GM23338 (cell line): ENCODE results near the gene POLR3G. TPM values are rescaled to one million over a fixed set of nuclear protein-coding genes. Genes with fewer than 3 reads are reported as not detected.

Experiments used
- ATAC-seq: fragments of 200-7000 bp; cut with Tn5 transposase; 3 replicates; pipeline ENCODE4 v1.9.1; 2020
- DNase-seq: peaks from one replicate; pipeline ENCODE4 v3.0.0-alpha.2; 2015; ENCODE audit warnings: low spot score
- H2AFZ ChIP-seq: fragments of 200-600 bp; sonication (generic); 2 replicates; pipeline ENCODE4 v1.8.0; 2016; ENCODE audit warnings: antibody characterized with exemption, mild to moderate bottlenecking, moderate library complexity
- H3F3A ChIP-seq: fragments of 200-600 bp; sonication (generic); replicated peaks from 2 replicates; pipeline ENCODE4 v1.8.0; 2017; ENCODE audit warnings: antibody characterized with exemption, mixed run types, low read depth
- H3K27ac ChIP-seq: fragments of 200-600 bp; sonication (generic); 2 replicates; pipeline ENCODE4 v1.6.1; 2016; ENCODE audit warnings: low read depth
- H3K27me3 ChIP-seq: fragments of 200-600 bp; sonication (generic); 2 replicates; pipeline ENCODE4 v1.8.0; 2016; ENCODE audit warnings: mild to moderate bottlenecking, mixed run types, moderate library complexity; ENCODE audit not compliant: insufficient read depth
- H3K36me3 ChIP-seq: fragments of 200-600 bp; sonication (generic); 2 replicates; pipeline ENCODE4 v1.8.0; 2016; ENCODE audit warnings: mild to moderate bottlenecking; ENCODE audit not compliant: insufficient read depth
- H3K4me1 ChIP-seq: fragments of 200-600 bp; sonication (generic); 2 replicates; pipeline ENCODE4 v1.8.0; 2016; ENCODE audit warnings: mild to moderate bottlenecking, moderate library complexity; ENCODE audit not compliant: insufficient read depth
- H3K4me2 ChIP-seq: fragments of 200-600 bp; sonication (generic); 2 replicates; pipeline ENCODE4 v1.7.1; 2017; ENCODE audit warnings: mixed run types
- H3K4me3 ChIP-seq: fragments of 200-600 bp; sonication (generic); 2 replicates; pipeline ENCODE4 v1.6.1; 2016; ENCODE audit warnings: mixed run types
- H3K79me2 ChIP-seq: fragments of 200-600 bp; sonication (generic); replicated peaks from 2 replicates; pipeline ENCODE4 v1.8.0; 2017; ENCODE audit warnings: mild to moderate bottlenecking; ENCODE audit not compliant: insufficient read depth
- H3K9me2 ChIP-seq: fragments of 200-600 bp; sonication (generic); 2 replicates; pipeline ENCODE4 v1.8.0; 2017; ENCODE audit not compliant: insufficient read depth
- H4K20me1 ChIP-seq: fragments of 200-600 bp; sonication (generic); replicated peaks from 2 replicates; pipeline ENCODE4 v1.8.0; 2017; ENCODE audit warnings: mild to moderate bottlenecking; ENCODE audit not compliant: insufficient read depth
- H3K27ac Mint-ChIP-seq: 2 replicates; pipeline ENCODE4 v1.8.0; 2020; ENCODE audit warnings: inconsistent platforms, mild to moderate bottlenecking, moderate library complexity, mixed read lengths
- H3K27me3 Mint-ChIP-seq: 3 replicates; pipeline ENCODE4 v1.8.0; 2022; ENCODE audit warnings: low read depth, mild to moderate bottlenecking, moderate library complexity, mixed read lengths, inconsistent platforms; ENCODE audit not compliant: insufficient read depth, poor library complexity
- H3K36me3 Mint-ChIP-seq: 3 replicates; pipeline ENCODE4 v1.8.0; 2021; ENCODE audit warnings: low read depth, mild to moderate bottlenecking, inconsistent platforms, moderate library complexity, mixed read lengths
- H3K4me1 Mint-ChIP-seq: 3 replicates; pipeline ENCODE4 v1.8.0; 2020; ENCODE audit warnings: mild to moderate bottlenecking, inconsistent platforms, mixed read lengths
- H3K4me3 Mint-ChIP-seq: 3 replicates; pipeline ENCODE4 v1.8.0; 2021; ENCODE audit warnings: moderate library complexity, mild to moderate bottlenecking, inconsistent platforms, mixed read lengths
- H3K9me3 Mint-ChIP-seq: 3 replicates; pipeline ENCODE4 v1.8.0; 2020; ENCODE audit warnings: moderate library complexity, mild to moderate bottlenecking, inconsistent platforms, mixed read lengths
- CREB1 ChIP-seq: fragments of 250-450 bp; sonication (Bioruptor Pico); IDR thresholded peaks from 2 replicates; pipeline ENCODE4 v1.5.0; 2020; ENCODE audit warnings: low read depth, mild to moderate bottlenecking, moderate library complexity
- ETS1 ChIP-seq: IDR thresholded peaks from 2 replicates; pipeline ENCODE4 v1.6.1; 2016; ENCODE audit warnings: antibody characterized with exemption
- JUNB ChIP-seq: IDR thresholded peaks from one replicate; pipeline ENCODE4 v1.6.1; 2016; ENCODE audit warnings: antibody characterized with exemption; ENCODE audit not compliant: unreplicated experiment
- NANOG ChIP-seq: IDR thresholded peaks from 2 replicates; pipeline ENCODE4 v1.6.1; 2016; ENCODE audit warnings: antibody characterized with exemption, borderline replicate concordance
- STAT1 ChIP-seq: IDR thresholded peaks from one replicate; pipeline ENCODE4 v1.6.1; 2016; ENCODE audit warnings: antibody characterized with exemption; ENCODE audit not compliant: unreplicated experiment
- ZNF114 ChIP-seq: fragments of 250-450 bp; sonication (Bioruptor Pico); IDR thresholded peaks from 2 replicates; pipeline ENCODE4 v1.5.0; 2020; ENCODE audit warnings: mild to moderate bottlenecking, moderate library complexity
- ZNF331 ChIP-seq: fragments of 250-450 bp; sonication (Bioruptor Pico); IDR thresholded peaks from 2 replicates; pipeline ENCODE4 v1.5.0; 2020; ENCODE audit warnings: low read depth, mild to moderate bottlenecking, moderate library complexity
- polyA plus RNA-seq: library from polyadenylated mRNA; unstranded; fragments of >200 nt; fragmentation: Nextera tagmentation; extraction: Ambion mirVana; gene quantifications from 2 replicates; pipeline ENCODE4 v1.2.1, GENCODE V29; 2016
- total RNA-seq: library from RNA; depleted of rRNA; stranded (reverse); fragments of >200 nt; shearing (Covaris generic); gene quantifications from 2 replicates; pipeline ENCODE4 v1.2.3, GENCODE V29; 2014
- TF ChIP-seq, protein P1 (sequence below): fragments of 250-450 bp; sonication (Bioruptor Pico); IDR thresholded peaks from 2 replicates; pipeline ENCODE4 v1.5.0; 2020; ENCODE audit warnings: mild to moderate bottlenecking, moderate library complexity
- TF ChIP-seq, protein P2 (sequence below): IDR thresholded peaks from one replicate; pipeline ENCODE4 v1.6.1; 2018; ENCODE audit warnings: antibody characterized with exemption; ENCODE audit not compliant: unreplicated experiment

POLR3G gene
- total and polyA plus RNA-seq, 2 experiments from 2014 or later: 147 to 376 TPM

GRCh38 chr5:90506221-90506620 lies 31.6 kb downstream of the POLR3G start:
- Mint-ChIP-seq H3K4me1 (no peaks in the 10 kb centered on the region; the same call in 2 of the 3 replicates), H3K27ac (no peak overlapping the region), H3K36me3 (peaks cover 62% of the 10 kb centered on the region), H3K9me3 (no peaks in the 10 kb centered on the region), H3K27me3 (no peaks in the 10 kb centered on the region), H3K4me3 (no peak overlapping the region)
- DNase-seq (no peak), ATAC-seq (no peak)
- no peak overlapping the region for H3K4me2 ChIP-seq
- no peaks in the 10 kb centered on the region for H3K4me1 ChIP-seq
- no peaks in the 10 kb centered on the region for H3K27me3 ChIP-seq
- TF ChIP-seq, protein P1, sequence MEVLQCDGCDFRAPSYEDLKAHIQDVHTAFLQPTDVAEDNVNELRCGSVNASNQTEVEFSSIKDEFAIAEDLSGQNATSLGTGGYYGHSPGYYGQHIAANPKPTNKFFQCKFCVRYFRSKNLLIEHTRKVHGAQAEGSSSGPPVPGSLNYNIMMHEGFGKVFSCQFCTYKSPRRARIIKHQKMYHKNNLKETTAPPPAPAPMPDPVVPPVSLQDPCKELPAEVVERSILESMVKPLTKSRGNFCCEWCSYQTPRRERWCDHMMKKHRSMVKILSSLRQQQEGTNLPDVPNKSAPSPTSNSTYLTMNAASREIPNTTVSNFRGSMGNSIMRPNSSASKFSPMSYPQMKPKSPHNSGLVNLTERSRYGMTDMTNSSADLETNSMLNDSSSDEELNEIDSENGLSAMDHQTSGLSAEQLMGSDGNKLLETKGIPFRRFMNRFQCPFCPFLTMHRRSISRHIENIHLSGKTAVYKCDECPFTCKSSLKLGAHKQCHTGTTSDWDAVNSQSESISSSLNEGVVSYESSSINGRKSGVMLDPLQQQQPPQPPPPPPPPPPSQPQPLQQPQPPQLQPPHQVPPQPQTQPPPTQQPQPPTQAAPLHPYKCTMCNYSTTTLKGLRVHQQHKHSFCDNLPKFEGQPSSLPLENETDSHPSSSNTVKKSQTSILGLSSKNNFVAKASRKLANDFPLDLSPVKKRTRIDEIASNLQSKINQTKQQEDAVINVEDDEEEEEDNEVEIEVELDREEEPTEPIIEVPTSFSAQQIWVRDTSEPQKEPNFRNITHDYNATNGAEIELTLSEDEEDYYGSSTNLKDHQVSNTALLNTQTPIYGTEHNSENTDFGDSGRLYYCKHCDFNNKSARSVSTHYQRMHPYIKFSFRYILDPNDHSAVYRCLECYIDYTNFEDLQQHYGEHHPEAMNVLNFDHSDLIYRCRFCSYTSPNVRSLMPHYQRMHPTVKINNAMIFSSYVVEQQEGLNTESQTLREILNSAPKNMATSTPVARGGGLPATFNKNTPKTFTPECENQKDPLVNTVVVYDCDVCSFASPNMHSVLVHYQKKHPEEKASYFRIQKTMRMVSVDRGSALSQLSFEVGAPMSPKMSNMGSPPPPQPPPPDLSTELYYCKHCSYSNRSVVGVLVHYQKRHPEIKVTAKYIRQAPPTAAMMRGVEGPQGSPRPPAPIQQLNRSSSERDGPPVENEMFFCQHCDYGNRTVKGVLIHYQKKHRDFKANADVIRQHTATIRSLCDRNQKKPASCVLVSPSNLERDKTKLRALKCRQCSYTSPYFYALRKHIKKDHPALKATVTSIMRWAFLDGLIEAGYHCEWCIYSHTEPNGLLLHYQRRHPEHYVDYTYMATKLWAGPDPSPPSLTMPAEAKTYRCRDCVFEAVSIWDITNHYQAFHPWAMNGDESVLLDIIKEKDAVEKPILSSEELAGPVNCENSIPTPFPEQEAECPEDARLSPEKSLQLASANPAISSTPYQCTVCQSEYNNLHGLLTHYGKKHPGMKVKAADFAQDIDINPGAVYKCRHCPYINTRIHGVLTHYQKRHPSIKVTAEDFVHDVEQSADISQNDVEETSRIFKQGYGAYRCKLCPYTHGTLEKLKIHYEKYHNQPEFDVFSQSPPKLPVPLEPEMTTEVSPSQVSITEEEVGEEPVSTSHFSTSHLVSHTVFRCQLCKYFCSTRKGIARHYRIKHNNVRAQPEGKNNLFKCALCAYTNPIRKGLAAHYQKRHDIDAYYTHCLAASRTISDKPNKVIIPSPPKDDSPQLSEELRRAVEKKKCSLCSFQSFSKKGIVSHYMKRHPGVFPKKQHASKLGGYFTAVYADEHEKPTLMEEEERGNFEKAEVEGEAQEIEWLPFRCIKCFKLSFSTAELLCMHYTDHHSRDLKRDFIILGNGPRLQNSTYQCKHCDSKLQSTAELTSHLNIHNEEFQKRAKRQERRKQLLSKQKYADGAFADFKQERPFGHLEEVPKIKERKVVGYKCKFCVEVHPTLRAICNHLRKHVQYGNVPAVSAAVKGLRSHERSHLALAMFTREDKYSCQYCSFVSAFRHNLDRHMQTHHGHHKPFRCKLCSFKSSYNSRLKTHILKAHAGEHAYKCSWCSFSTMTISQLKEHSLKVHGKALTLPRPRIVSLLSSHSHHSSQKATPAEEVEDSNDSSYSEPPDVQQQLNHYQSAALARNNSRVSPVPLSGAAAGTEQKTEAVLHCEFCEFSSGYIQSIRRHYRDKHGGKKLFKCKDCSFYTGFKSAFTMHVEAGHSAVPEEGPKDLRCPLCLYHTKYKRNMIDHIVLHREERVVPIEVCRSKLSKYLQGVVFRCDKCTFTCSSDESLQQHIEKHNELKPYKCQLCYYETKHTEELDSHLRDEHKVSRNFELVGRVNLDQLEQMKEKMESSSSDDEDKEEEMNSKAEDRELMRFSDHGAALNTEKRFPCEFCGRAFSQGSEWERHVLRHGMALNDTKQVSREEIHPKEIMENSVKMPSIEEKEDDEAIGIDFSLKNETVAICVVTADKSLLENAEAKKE (CRISPR knock-in tag): no peak
- no peak for TF ChIP-seq ZNF331 (CRISPR knock-in tag)
- no peak for TF ChIP-seq STAT1
- no peak for TF ChIP-seq ETS1
- TF ChIP-seq NANOG: no peak
- TF ChIP-seq JUNB: no peak
- TF ChIP-seq, protein P2, sequence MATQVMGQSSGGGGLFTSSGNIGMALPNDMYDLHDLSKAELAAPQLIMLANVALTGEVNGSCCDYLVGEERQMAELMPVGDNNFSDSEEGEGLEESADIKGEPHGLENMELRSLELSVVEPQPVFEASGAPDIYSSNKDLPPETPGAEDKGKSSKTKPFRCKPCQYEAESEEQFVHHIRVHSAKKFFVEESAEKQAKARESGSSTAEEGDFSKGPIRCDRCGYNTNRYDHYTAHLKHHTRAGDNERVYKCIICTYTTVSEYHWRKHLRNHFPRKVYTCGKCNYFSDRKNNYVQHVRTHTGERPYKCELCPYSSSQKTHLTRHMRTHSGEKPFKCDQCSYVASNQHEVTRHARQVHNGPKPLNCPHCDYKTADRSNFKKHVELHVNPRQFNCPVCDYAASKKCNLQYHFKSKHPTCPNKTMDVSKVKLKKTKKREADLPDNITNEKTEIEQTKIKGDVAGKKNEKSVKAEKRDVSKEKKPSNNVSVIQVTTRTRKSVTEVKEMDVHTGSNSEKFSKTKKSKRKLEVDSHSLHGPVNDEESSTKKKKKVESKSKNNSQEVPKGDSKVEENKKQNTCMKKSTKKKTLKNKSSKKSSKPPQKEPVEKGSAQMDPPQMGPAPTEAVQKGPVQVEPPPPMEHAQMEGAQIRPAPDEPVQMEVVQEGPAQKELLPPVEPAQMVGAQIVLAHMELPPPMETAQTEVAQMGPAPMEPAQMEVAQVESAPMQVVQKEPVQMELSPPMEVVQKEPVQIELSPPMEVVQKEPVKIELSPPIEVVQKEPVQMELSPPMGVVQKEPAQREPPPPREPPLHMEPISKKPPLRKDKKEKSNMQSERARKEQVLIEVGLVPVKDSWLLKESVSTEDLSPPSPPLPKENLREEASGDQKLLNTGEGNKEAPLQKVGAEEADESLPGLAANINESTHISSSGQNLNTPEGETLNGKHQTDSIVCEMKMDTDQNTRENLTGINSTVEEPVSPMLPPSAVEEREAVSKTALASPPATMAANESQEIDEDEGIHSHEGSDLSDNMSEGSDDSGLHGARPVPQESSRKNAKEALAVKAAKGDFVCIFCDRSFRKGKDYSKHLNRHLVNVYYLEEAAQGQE: no peak
- no peak for TF ChIP-seq CREB1 (CRISPR knock-in tag)
- TF ChIP-seq ZNF114: no peak
- H4K20me1 ChIP-seq: no peaks in the 10 kb centered on the region
- H3K27ac ChIP-seq: 0 out of 2 replicates have a peak overlapping the region, but pooled peaks have one; percentile 4
- H2AFZ ChIP-seq: no peak overlapping the region
- peaks cover 54% of the 10 kb centered on the region for H3K36me3 ChIP-seq
- no peaks in the 10 kb centered on the region for H3F3A ChIP-seq
- no peak overlapping the region for H3K4me3 ChIP-seq
- H3K9me2 ChIP-seq: no peaks in the 10 kb centered on the region
- no peaks in the 10 kb centered on the region for H3K79me2 ChIP-seq
